Sigmoid colon (tissue), 7 donors: ENCODE results near the gene SAMM50. TPM values are rescaled to one million over a fixed set of nuclear protein-coding genes. Genes with fewer than 3 reads are reported as not detected.

ENCODE experiments used
- DNase-seq: peaks from one replicate; pipeline ENCODE4 v3.0.0-alpha.2; 2019
- H3K27ac ChIP-seq, 4 donors: fragments of 200-600 bp; sonication (generic); one replicate each; pipeline ENCODE4 v1.5.1; 2016 to 2019; ENCODE audit warnings: mild to moderate bottlenecking in 1 of 4
- H3K27me3 ChIP-seq, 3 donors: fragments of 200-600 bp; sonication (generic); one replicate each; pipeline ENCODE4 v1.5.1; 2019; ENCODE audit warnings: mild to moderate bottlenecking in 1 of 3
- H3K36me3 ChIP-seq, 4 donors: fragments of 200-600 bp; sonication (generic); one replicate each; pipeline ENCODE4 v1.5.1; 2016 to 2019
- H3K4me1 ChIP-seq, 4 donors: fragments of 200-600 bp; sonication (generic); one replicate each; pipeline ENCODE4 v1.5.1; 2017 to 2019
- H3K4me3 ChIP-seq, 4 donors: fragments of 200-600 bp; sonication (generic); one replicate each; pipeline ENCODE4 v1.5.1; 2017 to 2019; ENCODE audit warnings: mild to moderate bottlenecking in 2 of 4, moderate library complexity in 1 of 4
- H3K9me3 ChIP-seq, 4 donors: fragments of 200-600 bp in 3 of 4; sonication (generic) in 3 of 4; one replicate each; pipeline versions ENCODE4 v1.5.1 to v1.6.1; 2013 to 2019
- EP300 ChIP-seq, 4 donors: sonication (generic); formaldehyde crosslinking; IDR thresholded peaks; one replicate each; pipeline ENCODE4 v1.6.1; 2017; ENCODE audit warnings: antibody characterized with exemption in 4 of 4
- POLR2A ChIP-seq, 2 donors: fragments of 450-650 bp; IDR thresholded peaks; one replicate each; pipeline ENCODE4 v1.6.1; 2016; ENCODE audit warnings: antibody characterized with exemption in 2 of 2, mild to moderate bottlenecking in 2 of 2, moderate library complexity in 2 of 2
- POLR2AphosphoS5 ChIP-seq, 4 donors: sonication (generic); formaldehyde crosslinking; IDR thresholded peaks; one replicate each; pipeline ENCODE4 v1.6.1; 2017; ENCODE audit warnings: antibody characterized with exemption in 4 of 4
- WGBS, 2 donors: extraction: QIAGEN DNeasy Blood & Tissue Kit; methylation state at CpG; one replicate each; pipeline ENCODE4 v1.1.7; 2013; 5-methylcytosine and 5-hydroxymethylcytosine counted together
- intact Hi-C: fragments of 100-400 bp; cut with DNase I; formaldehyde crosslinking; loops from one replicate; pipeline ENCODE4 v1.15.1; 2023
- polyA plus RNA-seq, 3 donors: library from polyadenylated mRNA; stranded (reverse); fragments of 200-250 nt; gene quantifications; one replicate each; pipeline ENCODE4 v1.2.3, GENCODE V29; 2013
- total RNA-seq, 4 donors: library from RNA; depleted of rRNA; stranded (reverse); fragments of >200 nt; gene quantifications; one replicate each; pipeline ENCODE4 v1.1.0, GENCODE V29; 2016
- TF ChIP-seq, protein P1 (sequence below), 4 experiments: fragments of 450-650 bp in 3 of 4; fragments of 200-600 bp in 1 of 4; IDR thresholded peaks; one replicate each; pipeline ENCODE4 v1.5.1; 2016 to 2019; ENCODE audit warnings: antibody characterized with exemption in 4 of 4, mild to moderate bottlenecking in 3 of 4, moderate library complexity in 2 of 4
- donor health status: healthy with polysubstance abuse.
- donor health status: Bipolar disorder and iron deficiency.
- donor health status: healthy.

The SAMM50 gene
- total and polyA plus RNA-seq, 7 donors = 21.3 to 46.5 (median 33.0) TPM

DNA sequence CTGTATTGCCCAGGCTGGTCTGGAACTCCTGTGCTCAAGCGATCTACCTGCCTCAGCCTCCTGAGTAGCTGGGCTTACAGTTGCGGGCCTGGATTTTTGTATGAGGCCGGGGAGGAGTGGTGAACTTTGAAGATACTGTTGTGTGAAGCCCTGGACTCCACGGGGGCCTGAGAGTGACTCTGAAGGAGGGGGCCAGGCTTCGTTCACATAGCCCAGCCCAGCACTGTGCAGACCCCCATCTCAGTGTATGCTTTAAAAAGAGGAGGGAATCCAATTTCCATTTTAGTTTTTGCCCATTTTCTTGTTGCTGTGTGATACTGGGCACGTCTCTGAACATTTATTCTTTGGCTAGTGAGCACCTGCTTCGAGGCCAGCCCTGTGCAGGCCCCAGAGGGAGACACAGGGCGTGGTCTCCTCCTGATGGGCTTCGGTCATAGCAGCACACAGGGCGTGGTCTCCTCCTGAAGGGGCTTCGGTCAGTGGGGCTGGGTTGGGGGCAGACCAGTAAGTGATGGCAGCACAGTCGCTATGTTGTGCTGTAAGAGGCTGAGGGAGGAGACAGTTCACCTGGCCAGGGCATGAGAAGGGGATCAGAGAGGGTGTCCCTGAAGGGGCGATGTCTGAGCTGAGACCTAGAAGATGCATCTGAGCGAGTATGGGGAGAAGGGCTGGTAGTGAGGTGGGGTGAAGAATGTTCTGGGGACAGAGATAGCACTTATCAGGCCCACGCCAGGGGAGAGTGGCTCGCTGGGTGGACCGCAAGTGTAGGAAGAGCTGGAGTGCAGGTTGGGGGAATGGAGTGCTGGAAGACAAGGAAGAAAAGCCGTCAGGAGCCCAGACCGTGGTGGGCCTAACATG is 14.0 kb downstream of the SAMM50 start:
- peak; percentile 38 for DNase-seq
- H3K4me3 ChIP-seq = no peak overlapping the region
- no peaks in the 10 kb centered on the region for H3K9me3 ChIP-seq
- 90 to 97% methylated on average over 19 of the region's 19 CpGs for WGBS, 2 donors
- intact Hi-C loops = no loop called here
- no peak overlapping the region for H3K27ac ChIP-seq
- TF ChIP-seq POLR2A (IDR thresholded peaks at IDR 0.05) (no peak), EP300 (IDR thresholded peaks at IDR 0.05) (no peak), POLR2AphosphoS5 (IDR thresholded peaks at IDR 0.05) (no peak)
- TF ChIP-seq, protein P1, sequence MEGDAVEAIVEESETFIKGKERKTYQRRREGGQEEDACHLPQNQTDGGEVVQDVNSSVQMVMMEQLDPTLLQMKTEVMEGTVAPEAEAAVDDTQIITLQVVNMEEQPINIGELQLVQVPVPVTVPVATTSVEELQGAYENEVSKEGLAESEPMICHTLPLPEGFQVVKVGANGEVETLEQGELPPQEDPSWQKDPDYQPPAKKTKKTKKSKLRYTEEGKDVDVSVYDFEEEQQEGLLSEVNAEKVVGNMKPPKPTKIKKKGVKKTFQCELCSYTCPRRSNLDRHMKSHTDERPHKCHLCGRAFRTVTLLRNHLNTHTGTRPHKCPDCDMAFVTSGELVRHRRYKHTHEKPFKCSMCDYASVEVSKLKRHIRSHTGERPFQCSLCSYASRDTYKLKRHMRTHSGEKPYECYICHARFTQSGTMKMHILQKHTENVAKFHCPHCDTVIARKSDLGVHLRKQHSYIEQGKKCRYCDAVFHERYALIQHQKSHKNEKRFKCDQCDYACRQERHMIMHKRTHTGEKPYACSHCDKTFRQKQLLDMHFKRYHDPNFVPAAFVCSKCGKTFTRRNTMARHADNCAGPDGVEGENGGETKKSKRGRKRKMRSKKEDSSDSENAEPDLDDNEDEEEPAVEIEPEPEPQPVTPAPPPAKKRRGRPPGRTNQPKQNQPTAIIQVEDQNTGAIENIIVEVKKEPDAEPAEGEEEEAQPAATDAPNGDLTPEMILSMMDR (IDR thresholded peaks at IDR 0.05) = no peak
- H3K27me3 ChIP-seq = no peaks in the 10 kb centered on the region
- no peaks in the 10 kb centered on the region for H3K4me1 ChIP-seq
- H3K36me3 ChIP-seq = peaks cover 35 to 99% (median 64%) of the 10 kb centered on the region in 4 donors

DNA sequence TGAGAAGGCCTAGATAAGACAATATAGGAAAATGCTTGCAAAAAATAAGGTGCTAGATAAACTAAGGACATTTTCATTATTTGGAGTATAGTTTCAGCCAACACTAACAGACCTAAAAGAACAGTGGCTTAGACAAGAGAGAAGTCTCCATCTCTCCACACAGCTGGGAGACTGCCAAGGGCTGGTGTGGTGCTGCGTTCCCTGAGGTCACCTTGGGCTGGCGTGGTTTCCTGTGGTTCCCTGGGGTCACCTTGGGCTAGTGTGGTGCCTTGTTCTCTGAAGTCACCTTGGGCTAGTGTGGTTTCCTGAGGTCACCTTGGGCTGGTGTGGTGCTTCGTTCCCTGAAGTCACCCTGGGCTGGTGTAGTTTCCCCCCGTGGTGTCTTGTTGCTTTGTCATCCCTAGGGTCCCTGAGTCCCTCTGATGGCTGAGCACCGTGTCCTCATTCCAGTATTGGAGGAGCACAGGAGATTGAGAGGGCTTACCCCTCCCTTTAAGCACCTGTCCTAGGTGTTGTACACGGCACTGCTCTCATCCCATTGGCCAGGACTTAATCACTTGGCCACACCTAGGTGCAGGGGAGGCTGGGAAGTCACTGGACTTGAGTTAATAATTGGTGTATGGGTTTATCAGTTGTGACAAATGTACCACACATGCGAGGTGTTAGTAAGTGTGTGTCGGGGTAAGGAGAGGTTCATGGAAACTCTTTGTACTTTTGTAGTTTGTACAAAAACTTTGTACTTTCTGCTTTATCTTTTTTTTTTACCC is 14.9 kb downstream of the SAMM50 start:
- Histone ChIP-seq H3K27me3 (no peaks in the 10 kb centered on the region), H3K4me3 (no peak overlapping the region), H3K27ac (no peak overlapping the region), H3K4me1 (no peaks in the 10 kb centered on the region), H3K36me3 (peaks cover 28 to 99% (median 62%) of the 10 kb centered on the region in 4 donors), H3K9me3 (no peaks in the 10 kb centered on the region)
- TF ChIP-seq, protein P1 (IDR thresholded peaks at IDR 0.05) = no peak
- TF ChIP-seq EP300 (IDR thresholded peaks at IDR 0.05) (no peak), POLR2AphosphoS5 (IDR thresholded peaks at IDR 0.05) (no peak), POLR2A (IDR thresholded peaks at IDR 0.05) (no peak)
- intact Hi-C loops = no loop called here
- DNase-seq = peak; percentile 41
- WGBS, 2 donors = 71 to 83% methylated on average over 8 of the region's 8 CpGs

DNA sequence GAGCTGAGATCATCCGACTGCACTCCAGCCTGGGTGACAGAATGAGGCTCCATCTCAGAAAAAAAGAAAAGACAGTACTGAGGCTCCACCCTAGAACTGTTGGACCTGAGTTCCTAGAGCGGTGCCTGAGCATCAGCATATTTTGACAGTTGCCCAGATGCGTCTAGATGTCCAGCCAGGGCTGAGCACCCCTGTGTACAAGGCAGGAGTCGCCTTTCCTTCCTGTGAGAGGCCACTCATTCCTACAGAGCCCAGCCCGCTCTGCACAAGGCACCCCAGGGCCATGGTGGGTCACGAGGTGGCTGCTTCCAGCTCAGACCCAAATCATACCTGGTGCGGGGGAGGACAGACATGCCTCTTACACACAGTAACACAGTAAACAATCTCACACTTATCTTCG is 15.9 kb downstream of the SAMM50 start:
- intact Hi-C loops = no loop called here
- DNase-seq = peak; percentile 53
- no peak overlapping the region for H3K27ac ChIP-seq
- TF ChIP-seq, protein P1 (IDR thresholded peaks at IDR 0.05) = no peak
- TF ChIP-seq POLR2A (IDR thresholded peaks at IDR 0.05) (no peak), EP300 (IDR thresholded peaks at IDR 0.05) (no peak), POLR2AphosphoS5 (IDR thresholded peaks at IDR 0.05) (no peak)
- peaks cover 21 to 99% (median 61%) of the 10 kb centered on the region in 4 donors for H3K36me3 ChIP-seq
- H3K4me3 ChIP-seq = no peak overlapping the region
- no peaks in the 10 kb centered on the region for H3K27me3 ChIP-seq
- WGBS, 2 donors = 92% methylated on average over 8 of the region's 8 CpGs
- no peaks in the 10 kb centered on the region for H3K9me3 ChIP-seq
- no peaks in the 10 kb centered on the region for H3K4me1 ChIP-seq

DNA sequence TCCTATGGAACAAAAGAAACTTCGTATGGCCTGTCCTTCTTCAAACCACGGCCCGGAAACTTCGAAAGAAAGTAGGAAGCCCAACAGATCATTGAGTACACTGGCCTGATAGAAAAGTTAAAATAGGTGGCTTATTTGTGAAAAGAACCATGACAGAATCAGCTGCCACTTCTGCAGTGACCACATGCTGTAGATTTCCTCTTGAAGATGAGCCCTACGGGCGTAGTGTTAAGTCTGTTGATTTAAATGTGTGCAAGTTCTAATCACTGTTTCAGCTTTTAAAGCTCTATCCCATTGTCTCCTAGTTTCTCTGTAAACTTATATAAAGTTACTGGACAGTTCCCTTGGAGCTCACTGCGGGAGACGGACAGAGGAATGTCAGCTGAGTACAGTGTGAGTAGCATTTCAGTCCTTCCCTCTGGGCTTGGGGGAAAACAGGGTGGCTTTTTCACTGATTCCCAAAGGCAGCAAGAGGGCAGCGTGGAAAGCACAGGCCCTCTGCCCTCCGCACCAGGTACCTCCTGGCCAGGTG is 17.8 kb downstream of the SAMM50 start:
- Histone ChIP-seq H3K4me1 (no peaks in the 10 kb centered on the region), H3K27me3 (no peaks in the 10 kb centered on the region), H3K27ac (no peak overlapping the region), H3K36me3 (peaks cover 24 to 99% (median 67%) of the 10 kb centered on the region in 4 donors), H3K9me3 (no peaks in the 10 kb centered on the region), H3K4me3 (no peak overlapping the region)
- 95 to 96% methylated on average over 10 of the region's 10 CpGs for WGBS, 2 donors
- intact Hi-C loops = no loop called here
- DNase-seq = peak; percentile 24
- TF ChIP-seq, protein P1 (IDR thresholded peaks at IDR 0.05) = no peak
- TF ChIP-seq POLR2AphosphoS5 (IDR thresholded peaks at IDR 0.05) = no peak
- TF ChIP-seq EP300 (IDR thresholded peaks at IDR 0.05) = no peak
- TF ChIP-seq POLR2A (IDR thresholded peaks at IDR 0.05) = no peak
